Measurements from ENCODE around the gene MLLT6. TPM values are rescaled to one million over a fixed set of nuclear protein-coding genes. Genes with fewer than 3 reads are reported as not detected.

The MLLT6 gene
- total and polyA plus RNA-seq, 10 of the 15 experiments (the other 5 are each of a cell fraction or from before 2014, with no cell fraction given): 4.8 to 105 (median 36.3) TPM

GRCh38 chr17:38702166-38702915 lies 2.7 kb upstream of the MLLT6 start (continued):
- TF ChIP-seq ZNF687 (IDR thresholded peaks at IDR 0.05) (peak; percentile 80; the same call in 1 of the 2 replicates), RAD21 (IDR thresholded peaks at IDR 0.05; ENCODE audit: insufficient read depth, low read depth, low read length) (no peak), ATF2 (IDR thresholded peaks at IDR 0.05; ENCODE audit: low read length) (no peak), IKZF2 (IDR thresholded peaks at IDR 0.05) (peak; percentile 88 to 89), HDAC6 (IDR thresholded peaks at IDR 0.05; ENCODE audit: unreplicated experiment) (no peak), ELK1 (IDR thresholded peaks at IDR 0.05; ENCODE audit: low read depth, low read length) (peak; percentile 47; the same call in 1 of the 2 replicates), LARP7 (IDR thresholded peaks at IDR 0.05) (peak; percentile 84; the same call in 1 of the 2 replicates), CREM (IDR thresholded peaks at IDR 0.05; ENCODE audit: low read depth) (no peak), RELA (IDR thresholded peaks at IDR 0.05; ENCODE audit: borderline replicate concordance, partially characterized antibody) (no peak), ASH2L (IDR thresholded peaks at IDR 0.05; ENCODE audit: borderline replicate concordance, low read depth) (no peak), CBX5 (IDR thresholded peaks at IDR 0.05; ENCODE audit: low read depth) (no peak; the same call in 1 of the 2 replicates), EGR1 (IDR thresholded peaks at IDR 0.05; ENCODE audit: borderline replicate concordance in 1 of 2, low read depth in 2 of 2, low read length in 2 of 2) (peak in 1 of 2 experiments; percentile 30; a peak in 1 of 3 replicates), IRF4 (IDR thresholded peaks at IDR 0.05; ENCODE audit: low read depth, low read length) (no peak), FOXM1 (IDR thresholded peaks at IDR 0.05; ENCODE audit: low read depth, low read length) (no peak), ZBTB4 (CRISPR knock-in tag; IDR thresholded peaks at IDR 0.05) (no peak), MTA2 (IDR thresholded peaks at IDR 0.05; ENCODE audit: low read depth) (no peak), YY1 (IDR thresholded peaks at IDR 0.05; ENCODE audit: low read depth, low read length) (peak; percentile 50), CHD2 (IDR thresholded peaks at IDR 0.05; ENCODE audit: borderline replicate concordance, low read depth, low read length) (peak; percentile 92), YBX1 (IDR thresholded peaks at IDR 0.05) (no peak), SUZ12 (IDR thresholded peaks at IDR 0.05; ENCODE audit: unreplicated experiment) (no peak), SPI1 (IDR thresholded peaks at IDR 0.05; ENCODE audit: borderline replicate concordance, insufficient read depth, low read depth, low read length) (no peak; the same call in none of the 2 replicates)
